Hematopoietic multipotent progenitor cell (in vitro differentiated cells): Measurements from ENCODE around the gene LCAT. TPM values are rescaled to one million over a fixed set of nuclear protein-coding genes. Genes with fewer than 3 reads are reported as not detected.
"Not testable (repeated sequence)": the region's sequence is repeated elsewhere in the genome, so short reads cannot be mapped to it uniquely, and the experiment has no call there.

Experiments
- DNase-seq, 3 donors: peaks; one replicate each; pipeline ENCODE4 v3.0.0-alpha.2; 2011 to 2015; ENCODE audit warnings: low read depth in 2 of 3, low spot score in 2 of 3
- total RNA-seq: library from RNA; depleted of rRNA; stranded (reverse); fragments of >200 nt; gene quantifications from one replicate; pipeline ENCODE4 v1.2.3, GENCODE V29; 2012

LCAT gene
- total RNA-seq, 1 donor = 3.5 TPM

DNA sequence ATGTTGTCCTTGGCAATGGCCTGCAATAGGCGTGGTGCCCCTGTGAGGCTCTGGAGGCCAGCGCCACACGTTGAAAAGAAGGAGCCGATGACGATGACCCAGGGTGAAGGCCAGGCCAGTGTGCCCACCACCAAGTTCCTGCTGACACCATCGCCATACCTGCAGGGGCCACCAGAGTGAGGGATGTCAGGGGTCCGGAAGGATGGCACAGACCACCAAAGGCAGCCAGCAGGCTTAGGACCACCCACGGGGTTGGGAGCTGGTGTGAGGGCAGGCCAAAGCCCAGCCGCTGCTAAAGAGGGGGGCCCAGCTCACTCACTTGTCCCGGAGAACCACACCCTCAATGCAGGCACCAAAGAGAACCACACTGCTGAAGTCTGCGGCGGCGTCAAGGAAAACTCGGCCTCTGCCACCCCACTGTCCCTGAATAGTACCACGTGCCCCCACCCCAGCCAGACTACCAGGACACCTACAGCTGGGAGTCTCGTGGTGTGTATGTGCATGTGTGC, 6.5 kb upstream of the LCAT start:
- DNase-seq = no peak

GRCh38 chr16:67949645-67950044, 5.7 kb upstream of the LCAT start:
- DNase-seq = no peak

DNA sequence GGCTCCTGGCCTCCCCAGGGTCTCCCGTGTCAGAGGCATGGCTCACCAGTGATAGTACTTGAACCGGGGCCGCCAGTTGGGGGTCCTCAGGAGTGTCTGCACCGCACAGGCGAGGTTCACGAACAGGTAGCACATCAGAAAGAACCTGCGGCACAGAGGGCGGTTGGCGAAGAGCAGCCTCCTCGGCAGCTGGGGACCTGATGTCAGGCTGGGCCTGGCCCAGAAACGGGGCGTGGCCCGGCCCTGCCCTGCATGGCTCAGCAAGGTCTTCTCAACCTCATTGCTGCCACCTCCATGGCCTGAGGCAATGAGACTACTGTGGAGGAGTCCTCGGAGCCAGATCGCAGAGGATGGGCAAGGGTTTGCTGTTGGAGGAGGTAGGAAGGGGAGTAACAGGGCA, 4.1 kb upstream of the LCAT start:
- no peak for DNase-seq

- DNase-seq = no peak
Observed at GRCh38 chr16:67946966-67947558, 3.1 kb upstream of the LCAT start.

DNA sequence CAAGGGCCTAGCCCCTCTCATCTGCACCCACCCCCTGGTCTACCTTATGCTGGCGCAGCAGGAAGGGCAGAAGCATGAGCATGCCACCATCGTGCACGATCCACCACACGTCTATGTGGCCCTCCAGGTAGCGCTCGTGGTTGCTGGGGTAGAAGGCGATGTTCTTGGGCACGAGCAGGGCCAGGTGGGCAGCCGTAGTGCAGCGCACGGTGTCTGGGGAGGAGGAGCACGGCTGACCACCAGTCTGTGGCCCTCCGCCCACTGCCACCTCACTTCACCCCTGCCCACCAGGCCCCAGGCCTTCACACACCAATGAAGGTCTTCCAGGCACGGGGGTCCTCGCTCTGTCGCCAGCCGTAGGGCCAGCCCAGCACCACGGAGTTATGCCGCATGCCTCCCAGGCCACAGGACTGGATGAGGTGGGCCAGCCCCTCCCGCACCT, 2.2 kb upstream of the LCAT start:
- DNase-seq = no peak

DNA sequence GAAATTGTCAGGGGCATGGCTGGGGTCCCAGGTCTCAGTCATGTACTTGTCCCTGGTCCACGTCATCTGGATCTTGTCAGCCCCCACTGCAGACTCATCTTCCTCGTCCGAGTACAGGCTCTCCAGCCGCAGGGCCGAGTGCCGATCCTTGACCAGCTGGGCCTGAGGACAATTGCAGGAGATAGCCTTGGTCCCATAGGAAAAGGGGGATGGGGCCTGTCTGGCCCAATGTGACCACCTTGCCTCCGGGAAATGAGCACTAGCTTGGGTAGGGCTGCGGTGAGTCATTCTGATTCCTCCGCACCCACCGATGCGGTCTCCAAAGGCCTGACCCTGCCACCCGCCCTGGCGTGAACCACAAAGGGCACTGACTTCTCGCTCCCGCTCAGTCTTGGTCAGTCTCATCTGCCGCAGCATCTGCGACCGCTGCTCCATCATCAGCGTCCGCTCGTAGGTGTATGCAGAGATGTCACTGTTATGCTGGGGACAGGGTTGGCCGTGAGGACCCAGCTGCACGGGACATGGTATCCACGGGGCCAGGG, 1.5 kb upstream of the LCAT start:
- no peak for DNase-seq

- no peak for DNase-seq
Observed at GRCh38 chr16:67944690-67945391, 921 bp upstream of the LCAT start.

DNA sequence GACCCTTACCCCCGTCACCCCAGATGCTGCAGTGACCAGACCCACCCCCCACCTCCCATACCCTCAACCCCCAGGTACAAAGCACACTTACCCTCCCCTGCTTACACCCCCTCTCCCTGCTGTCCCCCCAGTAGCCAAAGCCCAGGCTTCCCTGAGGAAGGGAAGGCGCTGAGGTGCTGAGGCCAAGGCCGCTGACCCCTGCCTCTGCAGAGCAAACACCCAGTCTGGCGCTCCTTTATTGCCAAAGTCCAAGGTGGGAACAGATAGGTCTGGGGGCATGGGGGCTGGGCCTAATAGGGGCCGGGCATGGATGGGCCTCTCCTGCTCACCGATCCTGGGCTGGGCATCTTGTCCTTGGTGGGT, 683 bp downstream of the LCAT start:
- no peak for DNase-seq

- DNase-seq = no peak
Observed at GRCh38 chr16:67942510-67943255, 1.2 kb downstream of the LCAT start.

GRCh38 chr16:67942200-67942509, 1.8 kb downstream of the LCAT start:
- DNase-seq = peak in 2 of 3 donors; percentile 29 to 40

DNA sequence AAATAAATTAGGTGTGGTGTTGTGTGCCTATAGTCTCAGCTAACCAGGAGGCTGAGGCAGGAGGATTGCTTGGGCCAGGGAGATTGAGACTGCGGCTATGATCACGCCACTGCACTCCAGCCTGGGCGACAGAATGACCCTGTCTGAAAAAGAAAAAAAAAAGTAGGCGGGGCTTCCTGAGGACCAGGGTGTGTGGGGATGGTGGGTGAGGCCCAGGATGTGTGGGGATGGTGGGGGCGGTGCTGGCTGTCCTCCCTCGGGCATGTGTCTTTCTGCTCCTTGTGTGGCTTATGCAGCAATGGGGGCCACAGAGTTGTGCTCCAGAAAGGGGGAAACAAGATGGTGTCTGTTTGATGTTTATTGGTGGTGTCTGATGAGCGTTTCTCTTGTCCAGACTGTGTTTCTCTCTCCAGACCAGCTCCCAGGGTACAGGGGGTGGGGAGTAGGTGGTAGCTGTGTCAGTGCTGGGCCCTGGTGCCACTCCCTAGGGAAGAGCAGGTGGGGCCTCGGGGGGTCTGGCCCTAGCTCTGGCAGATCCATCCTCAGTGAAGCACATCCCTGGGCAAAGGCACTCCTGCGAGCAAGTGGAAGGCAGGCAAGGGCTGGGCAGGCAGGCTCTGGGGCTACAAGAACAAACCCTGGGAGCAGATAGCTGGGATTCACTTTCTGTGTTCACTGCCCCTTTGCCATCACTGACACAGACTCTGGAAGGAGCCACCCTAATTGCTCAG, 2.3 kb downstream of the LCAT start:
- DNase-seq = no peak

DNA sequence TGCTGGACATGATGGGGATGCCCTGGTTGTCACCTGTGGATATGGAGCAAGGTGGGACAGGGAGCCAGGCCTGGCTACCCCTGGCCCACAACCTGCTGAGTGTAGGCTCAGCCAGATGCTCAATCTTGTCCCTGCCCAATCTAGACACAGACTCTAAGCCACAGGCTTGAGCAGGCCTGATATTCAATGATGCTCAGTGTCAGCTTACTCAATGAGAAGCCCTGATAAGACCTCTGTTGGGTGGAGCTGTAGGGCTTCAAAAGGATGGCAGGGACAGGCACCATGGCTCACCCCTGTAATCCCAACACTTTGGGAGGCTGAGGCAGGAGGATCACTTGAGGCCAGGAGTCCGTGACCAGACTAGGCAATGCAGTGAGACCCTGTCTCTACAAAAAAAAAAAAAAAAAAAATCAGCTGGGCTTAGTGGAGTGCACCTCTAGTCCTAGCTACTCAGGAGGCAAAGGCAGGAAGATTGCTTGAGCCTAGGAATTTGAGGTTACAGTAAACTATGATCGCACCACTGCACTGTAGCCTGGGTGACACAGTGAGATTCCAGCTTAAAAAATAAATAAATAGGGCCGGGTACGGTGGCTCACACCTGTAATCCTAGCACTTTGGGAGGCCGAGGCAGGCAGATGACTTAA, 3.4 kb downstream of the LCAT start:
- no peak for DNase-seq

GRCh38 chr16:67939507-67940445, 4.1 kb downstream of the LCAT start:
- peak in 2 of 3 donors; percentile 63 to 77 for DNase-seq

GRCh38 chr16:67937713-67938112, 6.2 kb downstream of the LCAT start:
- DNase-seq = not testable (repeated sequence)

DNA sequence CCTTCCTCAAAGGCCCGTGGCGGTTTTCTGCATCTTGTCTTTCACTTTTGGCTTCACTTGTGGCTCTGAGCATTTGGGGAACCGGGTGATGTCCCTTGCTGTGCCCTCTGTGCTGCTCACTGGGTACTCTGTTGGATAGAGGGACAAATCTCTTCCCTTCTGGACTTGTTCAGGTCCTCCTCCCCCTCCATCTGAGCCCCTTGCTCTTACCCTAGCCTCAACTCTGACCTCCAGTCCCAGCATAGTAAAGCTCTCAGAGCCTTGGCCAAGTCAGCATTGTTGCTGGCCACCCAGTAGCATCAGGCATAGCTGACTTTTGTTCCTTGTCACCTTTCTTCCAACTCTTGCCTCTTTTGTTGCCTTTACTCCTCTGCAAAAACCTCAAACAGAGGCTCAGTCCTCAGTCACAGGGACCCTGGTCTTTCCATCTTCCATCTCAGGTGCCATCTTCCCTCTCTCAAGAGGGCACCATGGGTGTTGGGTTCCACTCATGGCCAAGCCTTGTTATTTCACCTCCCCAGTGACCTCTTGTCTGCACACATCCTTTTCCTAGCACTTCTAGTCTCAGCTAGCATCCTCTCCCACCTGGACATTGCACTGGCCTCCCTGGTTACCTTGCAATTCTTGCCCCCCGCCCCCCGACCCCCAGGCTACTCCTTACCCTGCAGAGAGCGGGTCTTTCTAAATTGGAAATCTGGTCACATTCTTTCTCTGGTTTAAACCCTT, 6.9 kb downstream of the LCAT start:
- peak in 2 of 3 donors; percentile 86 to 95 for DNase-seq

- peak in 1 of 3 donors; percentile 55 for DNase-seq
Observed at GRCh38 chr16:67936124-67936879, 7.6 kb downstream of the LCAT start, which contains the start of gene PSMB10. TSS of gene PSMB10 (minus strand) at chr16:67936850. CDS start at chr16:67936749, 101 bp downstream.

DNA sequence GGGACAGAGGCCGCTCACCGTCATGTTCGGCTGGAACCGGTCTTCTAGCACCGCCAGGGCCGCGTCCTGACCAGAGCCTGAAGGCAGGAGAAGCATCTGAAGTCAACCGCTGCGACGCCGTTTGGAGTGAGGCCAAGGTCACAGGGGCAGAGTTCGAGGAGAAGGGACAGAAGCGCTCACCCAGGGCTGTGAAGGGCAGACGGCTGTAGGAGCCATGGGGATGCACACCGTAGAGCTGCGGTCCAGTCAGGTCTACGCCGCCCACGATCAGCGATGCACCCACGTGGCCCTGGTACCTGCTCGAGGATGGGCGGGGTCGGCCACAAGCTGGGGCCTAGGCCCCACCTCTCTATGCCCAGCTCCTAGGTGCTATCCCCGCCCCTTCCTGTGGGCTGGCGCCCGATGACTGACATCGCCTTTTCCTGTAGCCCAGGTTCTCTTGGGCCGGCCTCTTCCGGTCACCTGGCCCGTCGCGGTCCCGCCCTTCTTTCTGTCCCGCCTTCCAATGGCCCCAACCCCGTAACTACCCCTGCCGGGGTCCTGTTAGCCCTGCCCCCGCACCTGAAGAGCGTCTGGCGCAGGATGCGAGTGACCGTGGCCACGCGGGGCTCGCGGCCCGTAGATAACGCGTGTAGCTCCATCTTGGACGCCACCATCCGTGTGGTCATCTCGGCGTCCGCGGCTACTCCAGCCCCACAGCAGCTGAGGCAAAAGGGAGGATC, 8.4 kb downstream of the LCAT start:
- peak; percentile 76 to 95 (median 92) for DNase-seq
